Measurements from ENCODE around the gene ITLN2.
"Not testable (repeated sequence)": the region's sequence is repeated elsewhere in the genome, so short reads cannot be mapped to it uniquely, and the experiment has no call there.

The ITLN2 gene

GRCh38 chr1:160945079-160945478 lies 9.5 kb downstream of the ITLN2 start:
- H3K4me3 ChIP-seq (ENCODE audit: control insufficient read depth, low read depth, low read length), result no peak overlapping the region
- DNase-seq (ENCODE audit: low read depth), result no peak
- TF ChIP-seq, protein P1, sequence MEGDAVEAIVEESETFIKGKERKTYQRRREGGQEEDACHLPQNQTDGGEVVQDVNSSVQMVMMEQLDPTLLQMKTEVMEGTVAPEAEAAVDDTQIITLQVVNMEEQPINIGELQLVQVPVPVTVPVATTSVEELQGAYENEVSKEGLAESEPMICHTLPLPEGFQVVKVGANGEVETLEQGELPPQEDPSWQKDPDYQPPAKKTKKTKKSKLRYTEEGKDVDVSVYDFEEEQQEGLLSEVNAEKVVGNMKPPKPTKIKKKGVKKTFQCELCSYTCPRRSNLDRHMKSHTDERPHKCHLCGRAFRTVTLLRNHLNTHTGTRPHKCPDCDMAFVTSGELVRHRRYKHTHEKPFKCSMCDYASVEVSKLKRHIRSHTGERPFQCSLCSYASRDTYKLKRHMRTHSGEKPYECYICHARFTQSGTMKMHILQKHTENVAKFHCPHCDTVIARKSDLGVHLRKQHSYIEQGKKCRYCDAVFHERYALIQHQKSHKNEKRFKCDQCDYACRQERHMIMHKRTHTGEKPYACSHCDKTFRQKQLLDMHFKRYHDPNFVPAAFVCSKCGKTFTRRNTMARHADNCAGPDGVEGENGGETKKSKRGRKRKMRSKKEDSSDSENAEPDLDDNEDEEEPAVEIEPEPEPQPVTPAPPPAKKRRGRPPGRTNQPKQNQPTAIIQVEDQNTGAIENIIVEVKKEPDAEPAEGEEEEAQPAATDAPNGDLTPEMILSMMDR (IDR thresholded peaks at IDR 0.05; ENCODE audit: control insufficient read depth, insufficient read depth, low read depth, low read length, missing control alignments), result no peak

- DNase-seq (ENCODE audit: low read depth), result no peak
- H3K4me3 ChIP-seq (ENCODE audit: control insufficient read depth, low read depth, low read length), result no peak overlapping the region
- TF ChIP-seq, protein P1 (IDR thresholded peaks at IDR 0.05; ENCODE audit: control insufficient read depth, insufficient read depth, low read depth, low read length, missing control alignments), result no peak
Observed at GRCh38 chr1:160942926-160943325, 11.7 kb downstream of the ITLN2 start.

DNA sequence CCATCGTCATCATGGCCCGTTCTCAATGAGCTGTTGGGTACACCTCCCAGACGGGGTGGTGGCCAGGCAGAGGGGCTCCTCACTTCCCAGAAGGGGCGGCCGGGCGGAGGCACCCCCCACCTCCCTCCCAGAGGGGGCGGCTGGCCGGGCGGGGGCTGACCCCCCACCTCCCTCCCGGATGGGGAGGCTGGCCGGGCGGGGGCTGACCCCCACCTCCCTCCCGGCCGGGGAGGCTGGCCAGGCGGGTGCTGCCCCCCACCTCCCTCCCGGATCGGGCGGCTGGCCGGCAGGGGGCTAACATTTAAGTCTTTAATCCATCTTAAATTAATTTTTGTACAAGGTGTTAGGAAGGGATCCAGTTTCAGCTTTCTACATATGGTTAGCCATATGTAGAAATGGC lies 17.9 kb downstream of the ITLN2 start:
- DNase-seq (ENCODE audit: low read depth); H3K4me3 ChIP-seq (ENCODE audit: control insufficient read depth, low read depth, low read length): not testable (repeated sequence)

DNA sequence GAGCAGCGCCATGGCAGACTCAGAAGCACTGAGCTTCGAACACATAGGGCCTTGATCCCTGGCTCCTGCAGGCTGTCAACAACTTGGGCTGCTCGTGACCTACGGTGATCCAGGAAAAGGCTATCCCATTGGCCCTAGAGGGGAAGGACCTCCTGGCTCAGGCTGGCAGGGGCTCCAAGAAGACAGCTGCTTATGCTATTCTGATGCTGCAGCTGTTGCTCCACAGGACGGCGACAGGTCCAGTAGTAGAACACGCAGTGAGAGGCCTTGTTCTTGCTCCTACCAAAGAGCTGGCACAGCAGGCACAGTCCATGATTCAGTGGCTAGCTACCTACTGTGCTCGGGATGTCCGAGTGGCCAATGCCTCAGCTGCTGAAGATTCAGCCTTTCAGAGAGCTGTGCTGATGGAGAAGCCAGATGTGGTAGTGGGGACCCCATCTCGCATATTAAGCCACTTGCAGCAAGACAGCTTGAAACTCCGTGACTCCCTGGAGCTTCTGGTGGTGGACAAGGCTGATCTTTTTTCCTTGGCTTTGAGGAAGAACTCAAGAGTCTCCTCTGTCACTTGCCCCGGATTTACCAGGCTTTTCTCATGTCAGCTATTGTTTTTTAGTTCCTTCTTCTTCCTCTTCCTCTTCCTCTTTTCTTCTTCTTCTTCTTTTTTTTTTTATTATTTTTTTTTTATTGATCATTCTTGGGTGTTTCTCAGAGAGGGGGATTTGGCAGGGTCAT lies 18.9 kb downstream of the ITLN2 start:
- TF ChIP-seq, protein P1 (IDR thresholded peaks at IDR 0.05; ENCODE audit: control insufficient read depth, insufficient read depth, low read depth, low read length, missing control alignments), result no peak
- no peak for DNase-seq (ENCODE audit: low read depth)
- no peak overlapping the region for H3K4me3 ChIP-seq (ENCODE audit: control insufficient read depth, low read depth, low read length)

- not testable (repeated sequence) for H3K4me3 ChIP-seq (ENCODE audit: control insufficient read depth, low read depth, low read length); DNase-seq (ENCODE audit: low read depth)
Observed at GRCh38 chr1:160933305-160933704, 21.3 kb downstream of the ITLN2 start.

DNA sequence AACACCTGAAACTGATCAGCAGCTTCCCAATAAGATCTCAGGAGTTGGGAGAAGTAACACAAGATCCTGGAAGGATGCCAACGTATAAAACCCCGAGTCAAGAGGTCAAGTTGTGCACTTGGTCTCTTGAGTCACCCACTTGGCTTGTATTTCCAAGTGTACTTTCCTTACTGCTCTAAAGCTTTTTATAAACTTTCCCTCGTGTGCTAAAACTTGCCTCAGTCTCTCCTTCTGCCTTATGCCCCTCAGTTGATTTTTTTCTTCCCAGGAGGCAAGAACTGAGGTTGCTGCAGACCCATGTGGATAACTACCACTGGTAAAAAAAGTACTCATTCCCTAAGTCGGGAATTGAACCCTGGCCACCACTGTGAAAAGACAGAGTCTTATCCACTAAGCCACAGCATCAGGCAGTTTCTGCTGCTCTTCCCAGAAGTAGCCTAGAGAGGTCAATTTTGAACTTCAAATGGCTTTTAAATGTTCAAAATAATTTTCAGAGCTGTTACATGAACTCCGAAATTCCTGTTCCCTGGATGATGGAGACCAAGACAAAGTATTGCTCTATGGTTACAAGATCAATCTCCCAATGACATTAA lies 28.9 kb downstream of the ITLN2 start:
- no peak for DNase-seq (ENCODE audit: low read depth)
- TF ChIP-seq, protein P1 (IDR thresholded peaks at IDR 0.05; ENCODE audit: control insufficient read depth, insufficient read depth, low read depth, low read length, missing control alignments), result no peak
- no peak overlapping the region for H3K4me3 ChIP-seq (ENCODE audit: control insufficient read depth, low read depth, low read length)

DNA sequence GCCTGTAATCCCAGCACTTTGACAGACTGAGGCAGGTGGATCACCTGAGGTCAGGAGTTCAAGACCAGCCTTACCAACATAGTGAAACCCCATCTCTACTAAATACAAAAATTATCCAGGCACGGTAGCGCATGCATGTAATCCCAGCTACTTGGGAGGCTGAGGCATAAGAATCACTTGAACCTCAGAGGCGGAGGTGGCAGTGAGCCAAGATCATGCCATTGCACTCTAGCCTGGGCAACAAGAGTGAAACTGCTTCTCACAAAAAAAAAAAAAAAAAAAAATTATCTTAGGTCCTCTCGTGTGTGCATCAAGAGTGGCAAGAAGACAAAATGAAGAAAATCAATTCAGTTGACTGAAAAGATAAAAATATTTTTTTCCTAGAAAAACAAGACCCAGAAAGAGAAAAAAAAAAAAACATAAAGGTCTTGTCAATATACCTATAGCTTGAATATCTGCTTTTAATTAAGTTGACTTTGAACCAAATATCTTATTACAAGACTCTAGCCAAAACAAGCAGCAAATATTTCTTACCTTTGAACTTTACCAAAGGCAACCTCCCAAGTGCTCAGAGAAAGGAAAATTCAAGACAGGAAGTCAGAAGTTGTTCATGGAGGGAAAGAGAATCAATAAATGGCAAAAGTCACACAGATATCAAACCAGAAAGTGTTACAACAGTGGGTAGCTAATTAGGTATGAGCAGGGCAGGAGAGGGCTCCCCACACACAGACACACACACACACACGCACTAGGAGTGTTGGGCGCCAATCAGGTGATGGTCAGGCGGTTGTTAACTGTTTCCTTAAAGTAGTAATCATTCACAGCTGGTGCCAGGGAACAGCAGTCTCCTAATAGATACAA lies 29.6 kb downstream of the ITLN2 start:
- H3K4me3 ChIP-seq (ENCODE audit: control insufficient read depth, low read depth, low read length), result no peak overlapping the region
- TF ChIP-seq, protein P1 (IDR thresholded peaks at IDR 0.05; ENCODE audit: control insufficient read depth, insufficient read depth, low read depth, low read length, missing control alignments), result no peak
- DNase-seq (ENCODE audit: low read depth), result no peak
